SKM-1 treated with dmso at 0.1 percent for 144 hours (cell line): ENCODE results near the gene PPP1R3G.

ENCODE experiments used
- DNase-seq: peaks from one replicate; lab custom pipeline; 2025; ENCODE audit not compliant: unreplicated experiment; lab: John Stamatoyannopoulos, UW

Gene PPP1R3G

DNA sequence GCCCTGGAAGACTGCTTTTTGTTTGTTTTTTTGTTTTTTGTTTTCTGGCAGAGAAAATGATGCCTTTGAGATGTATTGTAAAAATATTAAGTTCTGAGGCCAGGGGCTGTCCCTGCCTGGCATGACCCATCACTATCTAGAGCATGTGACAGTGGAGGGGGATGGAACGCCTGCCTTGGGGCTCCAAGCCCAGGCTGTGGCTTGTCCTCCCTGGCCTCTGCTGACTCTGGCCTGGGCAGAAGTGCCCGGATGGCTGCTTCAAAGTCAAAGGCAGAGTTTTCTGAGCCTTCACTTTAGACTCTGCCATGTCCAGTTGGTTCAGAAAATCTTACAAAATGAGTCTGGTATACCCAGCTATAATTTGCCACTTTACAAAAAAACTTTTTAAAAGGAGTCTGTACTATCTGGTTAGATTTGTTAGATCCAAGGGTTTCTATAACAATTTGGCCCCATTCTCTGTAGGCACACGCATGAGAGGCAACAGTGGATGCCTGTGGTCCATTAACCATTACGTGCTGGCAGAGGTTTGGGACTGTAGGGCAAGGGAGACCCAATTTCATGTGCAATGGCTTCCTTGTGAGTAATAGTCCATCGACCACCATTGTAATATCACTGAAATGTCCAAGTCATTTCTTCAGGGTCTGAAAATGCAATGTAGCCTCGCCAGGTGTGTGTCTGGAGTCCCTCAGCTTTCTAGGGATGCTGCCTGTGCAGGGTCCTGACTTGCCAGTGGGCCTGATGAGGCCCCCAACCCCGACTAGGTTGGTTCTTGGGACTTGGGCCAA is 8.3 kb downstream of the PPP1R3G start:
- DNase-seq, result no peak

DNA sequence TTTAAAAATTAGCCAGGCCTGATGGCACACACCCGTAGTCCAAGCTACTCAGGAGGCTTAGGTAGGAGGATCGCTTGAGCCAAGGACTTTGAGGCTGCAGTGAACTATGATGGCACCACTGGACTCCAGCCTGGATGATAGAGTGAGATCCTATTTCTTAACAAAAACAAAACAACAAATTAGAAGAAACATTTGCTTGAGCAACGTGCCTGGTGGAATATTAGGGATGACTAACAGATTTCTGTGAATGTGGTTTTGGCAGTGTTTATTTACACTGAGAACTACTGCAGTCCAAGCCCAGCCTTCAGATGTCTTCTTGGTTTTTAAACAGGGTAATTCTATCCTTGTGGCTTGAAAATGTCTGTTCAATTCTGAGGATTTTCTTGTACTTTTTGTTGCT is 9.2 kb downstream of the PPP1R3G start:
- DNase-seq, result no peak

- DNase-seq, result no peak
These were observed 10.1 kb downstream of the PPP1R3G start for GRCh38 chr6:5095236-5095635.

- no peak for DNase-seq
These were observed 11.3 kb downstream of the PPP1R3G start for GRCh38 chr6:5096482-5096881.

- no peak for DNase-seq
These were observed 13.5 kb downstream of the PPP1R3G start for GRCh38 chr6:5098501-5099270.

DNA sequence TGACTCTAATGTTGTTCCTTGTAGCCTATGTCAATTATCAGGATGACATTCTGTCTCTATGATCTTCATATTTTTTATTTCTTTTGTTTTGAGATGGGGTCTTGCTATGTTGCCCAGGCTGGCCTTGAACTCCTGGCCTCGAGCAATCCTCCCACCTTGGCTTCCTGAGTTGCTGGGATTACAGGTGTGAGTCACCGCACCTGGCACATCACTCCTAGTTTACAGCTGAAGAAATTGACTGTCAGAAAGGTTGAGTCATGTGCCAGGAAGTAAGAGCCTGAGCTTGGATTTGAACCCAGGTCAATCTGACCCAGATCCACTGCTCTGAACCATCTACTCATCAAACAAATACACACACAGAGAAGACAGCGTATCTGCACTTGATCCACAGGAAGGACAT is 14.4 kb downstream of the PPP1R3G start:
- no peak for DNase-seq

GRCh38 chr6:5100806-5101205 is 15.7 kb downstream of the PPP1R3G start:
- no peak for DNase-seq

DNA sequence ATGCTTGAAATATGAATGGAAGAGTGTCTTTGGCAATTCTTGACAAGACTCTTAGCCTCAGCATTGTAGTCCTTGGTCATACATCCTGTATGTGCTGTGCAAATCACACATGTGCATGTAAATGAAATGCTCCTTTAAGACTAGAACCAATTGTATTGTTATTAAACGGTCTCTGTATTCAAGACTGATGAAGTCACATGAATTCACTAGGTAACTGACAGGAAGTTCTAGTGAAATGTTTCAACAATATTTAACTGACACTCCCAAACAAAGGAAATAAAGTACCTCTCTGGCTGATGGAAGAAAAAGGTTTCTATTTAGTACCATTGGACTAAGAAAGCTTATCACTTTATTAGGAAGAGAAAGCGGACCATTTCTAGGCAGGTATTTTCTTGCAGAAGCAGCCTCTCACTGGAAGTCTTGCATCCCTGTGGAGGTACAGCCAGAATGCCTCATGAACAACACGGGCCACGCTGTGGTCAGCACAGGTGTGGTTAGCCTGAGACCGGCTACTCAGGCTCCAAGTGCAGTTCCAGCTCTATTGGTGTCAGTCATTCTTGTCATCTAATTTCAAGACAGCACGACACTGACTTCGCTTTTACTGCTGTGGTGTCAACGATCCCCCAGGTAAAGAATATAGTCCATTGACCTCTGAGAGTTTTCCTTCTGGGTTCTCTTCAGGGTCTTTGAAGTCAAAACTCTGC is 17.3 kb downstream of the PPP1R3G start:
- DNase-seq, result no peak

DNA sequence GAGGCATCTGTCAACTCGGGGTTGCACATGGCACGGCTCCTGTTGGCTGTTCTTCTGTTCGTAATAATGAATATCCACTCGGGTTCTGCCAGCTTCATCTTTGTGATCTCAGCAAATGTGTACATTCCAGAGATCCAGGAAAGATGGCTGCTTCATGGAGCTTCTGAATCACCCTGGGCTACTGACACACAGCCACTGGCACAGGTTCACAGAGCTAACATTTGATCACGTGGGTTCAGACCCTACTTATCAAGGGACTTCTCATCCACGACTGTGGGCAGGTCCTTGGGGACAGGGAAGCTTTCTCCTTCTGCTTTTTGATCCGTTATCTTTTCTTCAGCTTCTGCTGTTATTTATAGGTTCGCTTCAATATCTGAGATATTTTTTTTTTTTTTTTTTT is 18.1 kb downstream of the PPP1R3G start:
- DNase-seq, result no peak

- DNase-seq, result no peak
These were observed 19.5 kb downstream of the PPP1R3G start for GRCh38 chr6:5104667-5105066.

DNA sequence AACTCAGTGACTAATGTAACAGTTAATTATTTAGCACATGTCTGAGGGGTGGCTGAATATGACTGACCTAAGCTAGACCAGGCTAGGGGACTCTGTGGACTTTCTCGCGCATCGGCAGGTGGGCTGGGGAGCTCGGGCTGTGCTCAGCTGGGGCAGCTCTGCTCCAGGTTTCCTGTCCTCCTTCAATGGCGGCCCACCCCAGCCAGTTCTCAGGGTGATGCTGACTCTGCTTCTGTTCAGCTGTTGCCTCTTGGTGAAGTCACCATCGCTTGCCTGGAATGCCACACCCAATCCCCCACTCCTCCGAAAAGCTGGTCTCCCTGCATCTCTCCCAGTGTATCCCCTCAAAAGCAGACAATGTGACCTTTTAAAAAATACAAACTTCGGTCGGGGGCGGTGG is 20.0 kb downstream of the PPP1R3G start:
- no peak for DNase-seq

- no peak for DNase-seq
These were observed 22.2 kb downstream of the PPP1R3G start for GRCh38 chr6:5107341-5107740.

- DNase-seq, result no peak
These were observed 22.9 kb downstream of the PPP1R3G start for GRCh38 chr6:5108068-5108467.

DNA sequence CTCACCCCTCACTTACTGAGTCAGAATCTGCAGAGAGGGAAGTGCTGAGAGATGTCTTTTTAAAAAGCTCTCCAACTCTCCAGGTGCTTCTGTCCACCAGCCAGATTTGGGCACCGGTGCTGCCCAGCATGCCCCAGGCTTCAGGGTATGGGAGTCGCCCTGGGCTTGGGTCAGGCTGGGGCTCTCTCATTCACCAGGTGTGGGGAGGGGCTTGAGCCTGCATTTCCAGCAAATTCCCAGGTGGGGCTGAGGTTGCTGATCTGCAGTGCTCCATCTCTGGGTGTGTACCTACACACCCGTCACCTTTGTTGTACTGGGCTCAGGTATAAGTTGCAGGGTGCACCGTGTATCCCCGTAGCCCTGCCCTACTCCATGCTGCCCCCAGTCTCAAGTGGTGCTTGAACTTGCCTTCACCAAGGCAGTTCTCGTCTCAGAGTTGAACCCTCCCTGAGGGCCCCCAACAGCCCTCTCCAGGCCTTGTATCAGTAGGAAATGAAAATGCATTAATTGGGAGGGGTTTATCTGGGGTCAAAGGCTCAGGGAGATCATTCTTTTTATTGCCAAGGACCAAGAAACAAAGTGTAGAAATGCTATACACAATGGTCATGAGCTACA is 23.5 kb downstream of the PPP1R3G start:
- DNase-seq, result no peak

- no peak for DNase-seq
These were observed 24.3 kb downstream of the PPP1R3G start for GRCh38 chr6:5109436-5109835.

- DNase-seq, result no peak
These were observed 25.1 kb downstream of the PPP1R3G start for GRCh38 chr6:5110246-5110645.

DNA sequence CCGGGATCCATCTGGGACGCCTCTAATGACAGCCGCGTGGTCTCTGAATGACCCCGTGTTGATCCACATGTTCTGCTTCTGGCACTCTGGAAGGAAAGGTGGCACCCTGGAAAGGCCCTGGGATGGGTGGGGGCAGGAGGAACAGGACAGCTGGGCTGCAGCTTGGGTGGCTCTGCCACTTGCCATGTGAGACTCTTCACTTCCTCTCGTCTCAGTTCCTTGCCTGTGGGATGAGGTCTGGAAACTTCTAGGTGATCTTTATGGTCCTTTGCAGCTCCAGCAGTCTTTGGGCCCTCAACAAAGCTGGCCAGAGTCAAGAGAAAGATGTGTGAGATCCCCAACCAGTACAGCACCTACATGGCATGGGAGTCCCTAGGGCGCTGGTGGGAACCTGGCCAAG is 26.5 kb downstream of the PPP1R3G start:
- DNase-seq, result no peak

- DNase-seq, result no peak
These were observed 27.1 kb downstream of the PPP1R3G start for GRCh38 chr6:5112066-5112799.

DNA sequence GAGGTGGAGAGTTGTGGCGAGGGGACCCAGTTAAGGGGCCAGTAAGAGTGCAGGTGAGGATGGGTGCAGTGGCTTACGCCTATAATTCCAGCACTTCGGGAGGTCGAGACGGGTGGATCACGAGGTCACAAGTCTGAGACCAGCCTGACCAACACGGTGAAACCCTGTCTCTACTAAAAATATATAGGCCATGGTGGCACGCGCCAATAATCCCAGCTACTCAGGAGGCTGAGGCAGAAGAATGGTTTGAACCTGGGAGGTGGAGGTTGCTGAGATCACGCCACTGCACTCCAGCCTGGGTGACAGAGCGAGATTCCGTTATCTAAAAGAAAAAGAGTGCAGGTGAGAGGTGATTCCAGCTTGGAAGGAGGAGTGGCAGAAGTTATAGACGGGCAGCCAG is 28.0 kb downstream of the PPP1R3G start:
- no peak for DNase-seq

- no peak for DNase-seq
These were observed 30.0 kb downstream of the PPP1R3G start for GRCh38 chr6:5115168-5115567.
